Large intestine (tissue), 12 donors: Measurements from ENCODE around the gene MRPL17. TPM values are rescaled to one million over a fixed set of nuclear protein-coding genes. Genes with fewer than 3 reads are reported as not detected.
A peak's percentile ranks its signal among the peaks of the same experiment; 100 is the strongest.
"Not testable (repeated sequence)": the region's sequence is repeated elsewhere in the genome, so short reads cannot be mapped to it uniquely, and the experiment has no call there.

ENCODE experiments used
- DNase-seq, 2 donors: peaks; one replicate each; pipeline versions ENCODE4 v3.0.0 to v3.0.0-alpha.2; 2013
- H3K27ac ChIP-seq: one replicate; pipeline ENCODE4 v1.5.1; 2013; ENCODE audit warnings: low read length
- H3K27me3 ChIP-seq: 2 replicates; pipeline ENCODE4 v1.6.1; 2013; ENCODE audit warnings: low read length; ENCODE audit not compliant: control insufficient read depth, insufficient read depth
- H3K36me3 ChIP-seq: 2 replicates; pipeline ENCODE4 v1.6.1; 2013; ENCODE audit warnings: low read length; ENCODE audit not compliant: control insufficient read depth, insufficient read depth
- H3K4me1 ChIP-seq: one replicate; pipeline ENCODE4 v1.6.1; 2013; ENCODE audit warnings: low read length; ENCODE audit not compliant: control insufficient read depth, insufficient read depth
- H3K4me3 ChIP-seq: one replicate; pipeline ENCODE4 v1.5.1; 2013; ENCODE audit warnings: low read length
- H3K9me3 ChIP-seq: one replicate; pipeline ENCODE4 v1.6.1; 2013; ENCODE audit warnings: mild to moderate bottlenecking, low read depth, low read length, moderate library complexity; ENCODE audit not compliant: control insufficient read depth
- WGBS: methylation state at CpG from one replicate; pipeline ENCODE4 v1.1.5; 2013; ENCODE audit warnings: low lambda C conversion rate; ENCODE audit not compliant: insufficient coverage; 5-methylcytosine and 5-hydroxymethylcytosine counted together
- long read RNA-seq, 11 donors: transcript quantifications; one replicate each; lab custom pipeline, GENCODE V29; 2026
- polyA plus RNA-seq: library from polyadenylated mRNA; unstranded; fragments of 120-200 nt; gene quantifications from one replicate; pipeline ENCODE4 v1.2.1, GENCODE V29; 2013

MRPL17 gene
- polyA plus RNA-seq, result 58.3 TPM
- long read RNA-seq, donor 1, transcript MRPL17-202 (2 exons, 1,002 nt), result minor isoform, 15 of 40 reads
- long read RNA-seq, donor 1, transcript MRPL17-201 (3 exons, 1,969 nt), result major isoform, 25 of 40 reads
- long read RNA-seq, donor 1, partial matches to known transcripts, result 0 of 40 reads
- long read RNA-seq, donor 1, other reads (novel, unspliced or antisense), result 0 of 40 reads
- long read RNA-seq, donor 2, transcript MRPL17-202 (2 exons, 1,002 nt), result minor isoform, 29 of 77 reads
- long read RNA-seq, donor 2, transcript MRPL17-201 (3 exons, 1,969 nt), result major isoform, 48 of 77 reads
- long read RNA-seq, donor 2, partial matches to known transcripts, result 0 of 77 reads
- long read RNA-seq, donor 2, other reads (novel, unspliced or antisense), result 0 of 77 reads
- long read RNA-seq, donor 3, result 0 reads
- long read RNA-seq, donor 4, transcript MRPL17-201 (3 exons, 1,969 nt), result major isoform, 5 of 7 reads
- long read RNA-seq, donor 4, partial matches to known transcripts, result 0 of 7 reads
- long read RNA-seq, donor 4, other reads (novel, unspliced or antisense), result 0 of 7 reads
- long read RNA-seq, donor 5, transcript MRPL17-201 (3 exons, 1,969 nt), result major isoform, 22 of 38 reads
- long read RNA-seq, donor 5, transcript MRPL17-202 (2 exons, 1,002 nt), result minor isoform, 16 of 38 reads
- long read RNA-seq, donor 5, partial matches to known transcripts, result 0 of 38 reads
- long read RNA-seq, donor 5, other reads (novel, unspliced or antisense), result 0 of 38 reads
- long read RNA-seq, donor 6, transcript MRPL17-201 (3 exons, 1,969 nt), result major isoform, 33 of 45 reads
- long read RNA-seq, donor 6, transcript MRPL17-202 (2 exons, 1,002 nt), result minor isoform, 12 of 45 reads
- long read RNA-seq, donor 6, partial matches to known transcripts, result 0 of 45 reads
- long read RNA-seq, donor 6, other reads (novel, unspliced or antisense), result 0 of 45 reads
- long read RNA-seq, donor 7, transcript MRPL17-201 (3 exons, 1,969 nt), result major isoform, 21 of 29 reads
- long read RNA-seq, donor 7, transcript MRPL17-202 (2 exons, 1,002 nt), result minor isoform, 8 of 29 reads
- long read RNA-seq, donor 7, partial matches to known transcripts, result 0 of 29 reads
- long read RNA-seq, donor 7, other reads (novel, unspliced or antisense), result 0 of 29 reads
- long read RNA-seq, donor 8, transcript MRPL17-202 (2 exons, 1,002 nt), result minor isoform, 34 of 99 reads
- long read RNA-seq, donor 8, transcript MRPL17-201 (3 exons, 1,969 nt), result major isoform, 64 of 99 reads
- long read RNA-seq, donor 8, partial matches to known transcripts, result 0 of 99 reads
- long read RNA-seq, donor 8, other reads (novel, unspliced or antisense), result 0 of 99 reads
- long read RNA-seq, donor 9, transcript MRPL17-202 (2 exons, 1,002 nt), result minor isoform, 27 of 61 reads
- long read RNA-seq, donor 9, transcript MRPL17-201 (3 exons, 1,969 nt), result major isoform, 34 of 61 reads
- long read RNA-seq, donor 9, partial matches to known transcripts, result 0 of 61 reads
- long read RNA-seq, donor 9, other reads (novel, unspliced or antisense), result 0 of 61 reads
- long read RNA-seq, donor 10, transcript MRPL17-202 (2 exons, 1,002 nt), result minor isoform, 11 of 67 reads
- long read RNA-seq, donor 10, transcript MRPL17-201 (3 exons, 1,969 nt), result major isoform, 55 of 67 reads
- long read RNA-seq, donor 10, partial matches to known transcripts, result 0 of 67 reads
- long read RNA-seq, donor 10, other reads (novel, unspliced or antisense), result 0 of 67 reads
- long read RNA-seq, donor 11, transcript MRPL17-202 (2 exons, 1,002 nt), result minor isoform, 13 of 51 reads
- long read RNA-seq, donor 11, transcript MRPL17-201 (3 exons, 1,969 nt), result major isoform, 38 of 51 reads
- long read RNA-seq, donor 11, partial matches to known transcripts, result 0 of 51 reads
- long read RNA-seq, donor 11, other reads (novel, unspliced or antisense), result 0 of 51 reads

GRCh38 chr11:6682936-6683861, at the start of gene MRPL17:
Gene MRPL17, minus strand, starts transcription at chr11:6683340. Its CDS starts 44 bp downstream, at chr11:6683296.
- Histone ChIP-seq H3K27me3 (no peaks in the 10 kb centered on the region), H3K4me1 (peaks cover 9% of the 10 kb centered on the region), H3K27ac (peak within 1 kb of the TSS; percentile 92), H3K4me3 (peak within 1 kb of the TSS; percentile 95), H3K9me3 (no peaks in the 10 kb centered on the region), H3K36me3 (peaks cover 18% of the 10 kb centered on the region)
- WGBS, result no CpG with 5 or more reads among the region's 70 CpGs
- DNase-seq, result peak; percentile 99

- Histone ChIP-seq H3K9me3 (no peaks in the 10 kb centered on the region), H3K27ac (no peak overlapping the region), H3K4me1 (no peaks in the 10 kb centered on the region), H3K4me3 (no peak overlapping the region), H3K36me3 (no peaks in the 10 kb centered on the region), H3K27me3 (peaks cover 2% of the 10 kb centered on the region)
- DNase-seq, result no peak
- WGBS, result 60% methylated on average over 6 of the region's 6 CpGs
These were observed 45.0 kb upstream of the MRPL17 start for GRCh38 chr11:6727971-6728760.

- H3K4me3 ChIP-seq, result no peak overlapping the region
- no peaks in the 10 kb centered on the region for H3K36me3 ChIP-seq
- 29% methylated on average over 2 of the region's 2 CpGs for WGBS
- no peak for DNase-seq
- no peak overlapping the region for H3K27ac ChIP-seq
- peaks cover 3% of the 10 kb centered on the region for H3K27me3 ChIP-seq
- no peaks in the 10 kb centered on the region for H3K9me3 ChIP-seq
- no peaks in the 10 kb centered on the region for H3K4me1 ChIP-seq
These were observed 42.3 kb upstream of the MRPL17 start for GRCh38 chr11:6725386-6725896.

GRCh38 chr11:6724013-6724412, 40.9 kb upstream of the MRPL17 start:
- Histone ChIP-seq H3K9me3 (no peaks in the 10 kb centered on the region), H3K36me3 (no peaks in the 10 kb centered on the region), H3K4me3 (no peak overlapping the region), H3K4me1 (no peaks in the 10 kb centered on the region), H3K27ac (no peak overlapping the region), H3K27me3 (peaks cover 5% of the 10 kb centered on the region)
- DNase-seq, result no peak
- no CpG with 5 or more reads among the region's 1 CpG for WGBS

GRCh38 chr11:6721343-6721742, 38.2 kb upstream of the MRPL17 start:
- peaks cover 3% of the 10 kb centered on the region for H3K27me3 ChIP-seq
- no peaks in the 10 kb centered on the region for H3K4me1 ChIP-seq
- H3K27ac ChIP-seq, result no peak overlapping the region
- DNase-seq, result no peak
- no peak overlapping the region for H3K4me3 ChIP-seq
- no CpG with 5 or more reads among the region's 1 CpG for WGBS
- no peaks in the 10 kb centered on the region for H3K36me3 ChIP-seq
- H3K9me3 ChIP-seq, result no peaks in the 10 kb centered on the region

- 40% methylated on average over 1 of the region's 1 CpG for WGBS
These were observed 36.4 kb upstream of the MRPL17 start for GRCh38 chr11:6719576-6719975.

GRCh38 chr11:6717426-6717825, 34.3 kb upstream of the MRPL17 start:
- Histone ChIP-seq H3K4me1 (no peaks in the 10 kb centered on the region), H3K4me3 (no peak overlapping the region), H3K9me3 (no peaks in the 10 kb centered on the region), H3K36me3 (no peaks in the 10 kb centered on the region), H3K27me3 (peaks cover 3% of the 10 kb centered on the region), H3K27ac (no peak overlapping the region)
- DNase-seq, result no peak
- WGBS, result 100% methylated on average over 1 of the region's 3 CpGs

More at GRCh38 chr11:6719576-6719975, 36.4 kb upstream of the MRPL17 start:
- no peak for DNase-seq
- Histone ChIP-seq H3K4me1 (no peaks in the 10 kb centered on the region), H3K27ac (no peak overlapping the region), H3K4me3 (no peak overlapping the region), H3K36me3 (no peaks in the 10 kb centered on the region), H3K27me3 (peaks cover 3% of the 10 kb centered on the region), H3K9me3 (no peaks in the 10 kb centered on the region)

- WGBS, result no CpG with 5 or more reads among the region's 7 CpGs
- H3K27ac ChIP-seq, H3K4me1 ChIP-seq, H3K9me3 ChIP-seq, H3K36me3 ChIP-seq, H3K4me3 ChIP-seq, DNase-seq, H3K27me3 ChIP-seq: not testable (repeated sequence)
These were observed 28.4 kb upstream of the MRPL17 start for GRCh38 chr11:6711552-6711951.
